NCI-H460 (cell line): ENCODE measurements around the gene C1QL1. TPM values are rescaled to one million over a fixed set of nuclear protein-coding genes. Genes with fewer than 3 reads are reported as not detected.

ENCODE experiments used
- DNase-seq: peaks from one replicate; pipeline ENCODE4 v3.0.0-alpha.2; 2016; ENCODE audit warnings: low read depth; ENCODE audit errors: extremely low read depth
- total RNA-seq: library from RNA; depleted of rRNA; stranded (reverse); fragments of >200 nt; shearing (Covaris generic); gene quantifications from 2 replicates; pipeline ENCODE4 v1.2.3, GENCODE V29; 2014

C1QL1 gene
- total RNA-seq, 1 experiment from 2014 or later = 0.72 TPM

DNA sequence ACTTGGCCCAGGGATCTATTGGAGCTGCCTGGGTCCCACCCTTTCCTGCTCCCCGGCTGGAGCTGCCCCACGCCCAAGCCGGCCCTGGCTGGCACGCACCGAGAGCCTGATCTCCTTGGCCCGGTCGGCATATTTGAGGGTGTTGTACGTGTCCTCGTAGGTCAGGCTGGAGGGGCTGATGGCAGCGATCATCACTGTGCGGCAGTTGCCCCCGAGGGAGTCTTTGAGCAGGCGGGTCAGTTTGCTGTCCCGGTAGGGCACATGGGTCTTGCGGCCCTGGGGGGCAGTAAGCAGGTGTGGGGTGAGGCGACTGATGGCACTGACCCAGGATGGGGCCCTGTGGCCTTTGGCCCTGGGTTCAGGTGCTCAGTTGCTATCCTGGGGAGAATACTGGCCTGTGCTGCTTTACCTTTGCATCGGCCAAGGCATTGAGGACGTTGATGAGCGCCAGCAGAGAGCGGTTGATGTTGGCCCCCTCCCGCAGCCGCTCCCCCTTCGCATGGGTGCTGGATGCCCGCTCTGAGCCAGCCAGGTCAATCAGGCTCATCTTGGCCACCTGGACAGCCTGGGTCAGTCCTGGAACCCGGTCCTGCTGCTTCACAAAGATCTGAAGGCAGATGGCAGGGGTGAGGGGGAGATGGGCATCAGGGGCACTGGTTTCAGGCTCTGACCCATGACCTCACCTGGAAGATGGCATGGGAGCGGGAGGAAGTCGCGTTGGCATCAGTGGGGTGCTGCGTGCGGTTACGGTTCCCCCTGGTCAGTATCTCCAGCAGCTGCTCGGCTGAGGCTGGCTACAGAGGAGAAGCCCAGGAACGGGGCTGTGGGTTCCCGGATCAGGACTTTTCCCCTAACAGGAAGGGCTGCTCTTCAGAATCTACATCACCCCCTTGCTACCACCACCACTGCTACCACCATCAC lies 34.0 kb downstream of the C1QL1 start:
- DNase-seq = no peak

DNA sequence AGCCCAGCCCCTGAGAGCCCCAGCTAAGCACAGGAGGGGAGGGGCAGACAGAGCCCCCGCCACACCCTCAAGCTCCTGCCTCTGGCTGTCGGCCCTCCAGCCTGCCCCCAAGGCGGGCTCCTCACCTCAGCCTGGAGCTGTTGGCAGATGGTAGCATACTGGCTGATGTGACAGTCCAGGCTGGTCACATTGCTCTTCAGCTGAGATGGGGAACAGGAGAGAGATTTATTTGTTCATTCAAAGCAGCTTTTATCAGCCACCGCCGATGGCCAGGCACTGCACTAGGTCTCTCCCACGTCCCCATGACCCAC lies 35.4 kb downstream of the C1QL1 start:
- no peak for DNase-seq

DNA sequence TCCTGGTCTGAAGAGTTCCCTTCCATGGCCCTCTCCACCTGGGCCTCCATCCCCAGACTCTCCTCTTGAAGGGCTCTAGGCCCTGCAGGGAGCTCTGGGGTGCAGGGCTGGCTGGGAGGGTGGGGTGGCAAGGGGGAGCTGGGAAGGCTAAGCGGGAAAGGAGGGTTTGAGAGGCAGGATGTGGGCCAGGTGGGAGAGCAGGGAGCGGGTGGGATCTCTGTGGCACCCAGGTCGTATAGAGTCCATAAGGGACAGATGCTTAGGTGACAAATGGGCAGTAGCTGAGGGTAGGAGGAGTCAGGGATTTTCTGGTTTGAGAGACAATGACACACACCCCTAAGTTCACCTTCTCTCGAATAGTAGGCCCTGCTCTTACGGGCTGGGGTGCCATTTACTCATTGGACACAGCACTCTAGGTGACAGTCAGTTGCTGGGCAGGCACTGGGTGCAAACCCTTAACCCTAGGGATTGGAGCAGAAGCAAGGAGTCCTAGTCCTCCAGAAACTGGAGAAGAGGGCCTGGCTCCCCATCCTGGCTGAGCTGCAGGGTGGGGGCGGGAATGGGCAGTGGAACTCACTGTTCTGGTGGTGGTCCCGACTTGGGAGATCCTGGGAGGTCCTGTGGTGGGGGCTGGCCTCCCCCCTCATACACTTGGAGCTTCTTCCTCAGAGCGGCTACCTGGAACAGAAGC lies 35.9 kb downstream of the C1QL1 start:
- DNase-seq = no peak

DNA sequence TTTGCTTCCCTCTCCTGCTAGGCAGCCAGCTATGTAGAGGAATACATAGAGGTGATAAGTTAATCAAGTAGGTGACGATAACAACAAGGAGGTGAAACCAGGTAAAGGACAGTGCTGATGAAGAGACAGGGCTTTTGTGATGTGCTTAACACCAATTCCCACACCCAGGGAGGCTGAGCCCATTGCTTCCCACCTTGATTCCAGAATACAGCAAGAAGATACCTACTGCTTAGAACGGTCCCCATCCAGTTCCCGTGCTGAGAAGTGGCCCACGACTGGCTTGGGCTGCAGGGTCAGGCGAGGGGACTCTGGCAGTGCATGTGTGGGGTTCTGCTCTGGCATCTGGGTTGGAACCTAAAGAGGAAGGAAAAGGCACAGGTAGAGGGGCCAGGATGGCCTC lies 36.7 kb downstream of the C1QL1 start:
- DNase-seq = no peak

DNA sequence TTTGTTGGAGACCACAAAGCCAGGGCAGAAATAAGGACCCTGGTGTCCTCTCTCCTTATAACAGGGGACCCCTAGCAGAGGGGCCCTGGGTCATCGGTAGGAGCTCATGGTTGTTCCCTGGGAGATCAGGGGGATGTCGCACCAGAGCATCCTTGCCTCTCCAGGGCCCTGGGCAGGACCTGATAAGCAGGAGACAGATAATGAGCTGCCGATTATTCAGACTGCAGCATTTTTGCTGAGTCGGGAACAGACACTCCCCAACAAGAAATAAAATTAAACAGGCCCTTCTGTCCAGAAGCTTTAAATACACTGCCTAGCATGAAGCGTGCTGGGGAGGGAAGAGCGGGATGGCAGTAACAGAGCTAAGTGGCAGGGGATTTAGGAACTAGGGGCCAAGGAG lies 37.4 kb downstream of the C1QL1 start:
- DNase-seq = no peak

DNA sequence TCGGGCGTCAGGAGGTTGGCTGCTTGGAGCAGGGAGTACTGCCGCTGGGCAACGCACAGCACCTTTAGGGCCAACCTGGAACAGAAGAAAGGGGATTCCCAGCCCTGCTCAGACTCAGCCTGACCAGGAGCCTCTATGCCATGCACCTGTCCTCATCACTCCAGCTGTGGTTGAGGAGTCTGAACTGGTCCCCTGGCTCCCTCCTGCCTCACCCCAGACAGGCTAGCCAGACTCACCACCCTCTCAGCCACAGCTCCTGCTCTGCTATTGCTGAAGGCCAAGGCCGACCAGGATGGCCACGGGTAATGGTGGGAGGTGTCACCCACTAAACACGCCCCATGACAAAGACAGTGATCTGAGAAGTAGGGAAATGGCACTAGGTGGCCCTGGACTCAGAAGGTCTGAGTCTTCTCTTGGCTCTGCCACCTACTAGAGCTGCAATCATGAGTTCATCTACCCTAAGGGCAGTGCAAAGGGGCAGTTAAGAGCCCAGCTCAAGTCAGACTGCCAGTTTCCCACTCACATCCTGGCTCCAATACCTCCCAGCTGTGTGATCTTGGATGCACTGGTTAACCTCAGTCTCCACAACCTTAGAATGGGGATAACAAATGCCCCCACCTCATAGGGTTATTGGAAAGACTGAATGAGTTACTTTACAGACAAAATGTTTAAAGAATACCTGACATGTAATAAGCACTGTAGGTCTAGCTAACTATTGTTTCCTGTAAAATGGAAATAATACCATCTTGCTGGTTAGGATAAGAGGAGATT lies 39.0 kb downstream of the C1QL1 start:
- DNase-seq = no peak

DNA sequence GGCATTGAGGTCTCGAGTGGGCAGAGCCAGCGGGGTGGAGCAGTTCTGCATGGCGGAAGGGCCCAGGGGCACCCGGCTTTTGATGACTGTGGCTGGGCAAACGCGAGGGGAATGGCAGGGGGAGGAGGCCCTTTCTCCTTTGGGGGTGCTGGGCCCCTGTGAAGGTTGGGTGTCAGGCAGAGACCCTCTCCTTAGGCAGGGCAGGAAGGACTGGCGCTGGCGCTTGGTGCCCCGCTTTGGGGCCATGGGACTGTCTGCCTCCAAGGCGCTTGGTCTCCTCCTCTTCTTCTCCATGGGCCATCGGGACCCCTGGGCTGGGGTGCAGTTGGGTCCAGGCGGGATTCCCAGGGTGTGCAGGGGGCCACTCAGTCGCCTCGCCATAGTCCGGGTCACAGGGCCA lies 40.0 kb downstream of the C1QL1 start:
- DNase-seq = no peak

DNA sequence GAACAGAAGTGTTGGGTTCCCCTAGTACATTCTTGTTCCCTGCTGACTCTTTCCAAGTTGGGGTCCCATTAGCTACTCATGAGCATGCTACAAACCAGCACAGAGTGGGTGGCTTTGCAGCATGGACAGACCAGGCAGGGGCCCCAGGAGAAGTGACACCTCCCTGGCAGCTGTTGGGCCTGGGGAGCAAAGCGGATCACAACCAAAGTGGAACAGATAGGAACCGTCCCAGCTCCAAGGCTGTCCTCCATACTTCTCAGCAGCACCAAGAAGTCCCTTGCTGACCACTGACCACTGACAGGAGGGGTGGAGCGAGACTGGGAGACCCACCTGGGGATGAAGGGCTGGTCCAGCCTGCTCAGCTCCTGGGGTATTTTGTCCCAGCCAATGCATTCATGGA lies 40.4 kb downstream of the C1QL1 start:
- DNase-seq = no peak

DNA sequence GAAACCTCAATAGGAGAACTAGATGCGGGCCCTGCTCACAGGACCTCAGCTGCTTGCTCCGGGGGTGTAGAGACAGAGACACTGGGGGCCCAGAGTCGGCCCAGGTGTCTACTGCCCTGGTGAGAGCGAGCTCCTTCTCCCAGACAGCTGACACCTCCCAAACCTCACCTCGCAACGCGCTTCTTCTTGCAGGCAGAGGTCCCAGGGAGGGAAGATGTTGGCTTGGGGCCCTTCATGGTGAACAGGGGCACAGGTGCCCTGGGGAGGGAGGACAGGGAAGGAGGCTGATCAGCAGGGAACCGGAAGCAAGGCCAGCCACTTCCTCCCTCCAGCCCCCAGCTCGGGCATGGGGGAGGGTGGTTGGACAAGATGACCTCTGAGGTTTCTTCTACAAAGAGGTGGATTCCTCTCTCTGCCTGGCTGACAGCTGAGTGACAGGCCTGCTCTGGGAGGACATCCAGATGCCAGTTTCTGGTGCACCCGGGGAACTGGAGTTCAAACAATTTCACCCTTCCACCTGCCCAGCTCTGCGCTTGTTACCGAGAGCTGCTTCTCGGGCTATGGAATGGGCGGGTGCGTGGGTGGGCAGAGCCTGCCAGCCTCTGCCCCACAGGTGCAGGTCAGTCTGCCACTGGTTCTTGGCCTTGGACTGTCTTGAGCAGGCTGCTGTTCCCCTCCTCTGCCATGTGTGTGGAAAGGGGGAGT lies 41.1 kb downstream of the C1QL1 start:
- DNase-seq = no peak

DNA sequence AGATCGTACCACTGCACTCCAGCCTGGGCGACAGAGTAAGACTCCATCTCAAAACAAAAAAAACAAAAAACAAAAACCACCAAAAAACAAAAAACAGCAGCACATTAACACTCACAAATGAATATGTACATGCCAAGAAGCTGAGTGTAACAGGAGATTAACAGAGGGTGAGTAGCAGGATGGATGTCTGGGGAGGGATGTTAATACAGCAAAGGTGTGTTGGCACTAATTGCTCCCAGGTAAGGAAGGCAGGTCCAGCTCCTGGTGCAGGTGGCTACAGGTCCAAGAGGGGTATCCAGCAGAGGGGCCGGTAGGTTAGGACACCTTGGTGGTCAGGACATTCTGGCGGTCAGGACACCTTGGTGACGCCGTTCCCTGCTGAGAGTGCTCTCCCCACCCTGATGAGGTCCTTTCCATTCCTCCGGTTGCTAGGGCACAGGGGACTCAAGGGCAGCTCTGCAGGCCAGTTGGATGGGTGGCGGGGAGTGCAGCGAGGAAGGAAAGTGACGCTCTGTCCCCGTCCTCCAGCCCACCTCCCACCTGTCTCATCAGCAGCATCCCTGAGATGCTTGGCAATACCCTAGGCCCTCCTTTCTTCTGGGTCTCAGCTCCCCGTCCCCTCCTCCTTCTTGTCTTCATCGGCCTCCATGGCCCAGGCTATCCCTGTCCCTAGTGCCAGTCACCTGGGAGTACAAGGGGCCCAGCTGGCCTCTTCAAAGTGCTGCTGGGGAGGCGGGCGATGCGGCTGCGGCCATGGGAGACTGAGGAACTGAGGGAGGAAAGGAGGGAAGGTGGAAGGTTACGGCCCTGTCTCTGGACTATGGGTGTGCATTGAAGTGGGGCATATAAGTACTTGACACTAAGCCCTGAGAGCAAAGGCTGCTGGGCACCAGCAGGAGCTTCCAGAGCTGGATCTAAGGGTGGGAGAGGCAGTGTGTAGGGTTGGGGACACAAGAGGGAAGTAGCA lies 42.1 kb downstream of the C1QL1 start:
- DNase-seq = no peak

DNA sequence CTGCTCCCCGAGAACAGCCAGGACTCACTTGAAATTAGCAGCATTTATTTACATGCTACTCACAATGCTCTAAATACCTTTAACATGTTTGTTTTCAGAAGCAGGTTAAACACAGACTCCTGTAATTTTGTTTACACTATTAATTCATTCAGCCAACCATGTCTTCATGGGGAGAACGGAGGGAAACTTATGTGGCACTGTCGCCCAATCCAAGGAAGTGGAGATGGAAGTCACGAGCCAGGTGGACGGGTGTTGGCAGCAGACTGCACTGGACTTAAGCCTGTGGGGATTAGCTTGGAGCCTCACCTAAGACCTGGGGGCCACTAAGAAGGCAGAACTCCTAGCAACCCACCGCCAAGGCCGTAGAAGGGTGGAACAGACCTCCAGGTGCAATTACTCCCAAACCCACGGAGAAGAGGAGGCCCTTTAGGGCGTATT lies 44.0 kb downstream of the C1QL1 start:
- DNase-seq = no peak

DNA sequence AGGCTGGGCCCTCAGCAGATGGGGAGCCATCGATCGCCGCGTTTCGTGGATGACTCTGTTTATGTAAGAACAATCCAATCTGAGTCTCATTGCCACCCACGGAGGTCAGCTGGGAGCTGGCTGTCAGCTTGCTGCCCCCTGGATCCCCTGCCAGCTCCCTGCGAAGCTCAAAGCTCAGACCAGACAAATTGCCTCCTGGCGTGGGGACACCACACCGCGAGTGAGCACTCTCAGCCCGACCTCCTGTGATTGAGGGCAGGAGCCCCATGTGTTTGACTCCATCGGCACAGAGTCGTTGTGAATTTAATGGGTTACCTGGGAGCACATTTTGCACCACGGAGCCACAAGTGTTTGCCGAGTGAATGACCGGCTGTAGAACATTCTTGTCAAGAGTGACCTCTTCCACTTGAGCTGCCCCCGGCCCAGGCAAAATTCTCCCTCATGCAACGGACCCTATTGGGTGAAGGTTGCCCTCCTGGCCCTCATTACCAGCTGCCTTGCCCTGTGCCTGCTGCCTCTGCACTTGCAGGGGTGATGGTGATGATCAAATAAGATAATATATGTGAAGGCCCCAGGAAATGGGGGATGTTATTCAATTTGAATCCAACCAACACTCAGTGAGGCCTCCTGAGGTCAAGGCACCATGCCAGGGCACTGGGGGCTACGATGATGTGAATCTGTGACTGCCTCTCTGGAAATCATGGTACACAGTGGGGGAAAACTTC lies 45.2 kb downstream of the C1QL1 start:
- no peak for DNase-seq

DNA sequence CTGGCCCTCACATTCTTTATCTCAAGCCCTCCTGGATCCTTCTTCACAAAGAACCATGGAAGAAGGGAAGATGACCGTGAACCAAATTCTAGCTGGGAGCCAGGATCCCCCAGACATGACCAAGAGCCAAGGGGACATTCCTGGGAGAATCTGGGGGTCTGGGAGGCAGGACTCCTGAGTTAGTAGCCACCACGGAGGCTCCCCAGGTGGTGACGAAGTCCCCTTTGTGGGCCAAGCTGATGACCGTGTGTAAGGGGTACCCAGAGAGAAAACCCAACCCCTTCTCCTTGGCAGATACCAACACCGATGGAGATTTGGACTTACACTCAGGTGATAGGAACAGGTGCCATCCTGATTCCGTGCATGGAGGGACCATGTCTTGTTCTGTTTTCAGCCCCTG lies 46.0 kb downstream of the C1QL1 start:
- DNase-seq = no peak

DNA sequence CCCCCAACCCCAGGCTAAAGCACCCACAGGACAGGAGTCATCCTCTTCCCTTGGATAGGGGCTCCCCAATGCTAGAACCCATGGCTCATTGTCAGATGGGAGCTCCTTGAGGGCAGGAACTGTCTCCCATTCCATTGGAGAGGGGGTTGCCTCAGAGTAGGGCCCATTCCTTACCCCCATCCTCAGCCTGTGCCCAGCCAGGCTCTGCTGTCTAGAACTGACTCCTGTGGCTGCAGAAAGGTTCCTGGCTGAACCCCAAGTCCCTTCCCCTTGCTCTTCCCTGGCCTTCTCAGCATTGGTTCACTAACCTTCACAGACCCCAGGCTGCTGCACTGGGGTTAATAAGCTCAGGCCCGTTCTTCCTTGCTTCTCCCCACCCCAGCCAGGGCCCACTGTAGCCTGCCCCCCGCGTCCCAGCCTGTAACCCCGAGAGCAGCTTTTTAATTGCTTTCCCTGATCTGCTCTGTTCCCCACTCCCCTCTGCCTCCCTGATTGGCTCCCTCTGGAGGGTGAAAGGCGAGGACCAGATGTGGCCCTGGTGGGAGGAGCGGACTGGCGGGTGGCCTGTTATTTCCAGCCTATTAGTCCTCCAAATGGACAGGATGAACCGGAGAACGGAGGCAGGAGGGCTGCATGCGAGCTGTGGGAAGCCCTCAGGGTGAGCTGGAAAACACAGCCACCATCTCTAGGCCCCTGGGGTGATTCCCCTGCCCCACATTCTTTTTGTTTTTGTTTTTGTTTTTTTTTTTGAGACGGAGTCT lies 46.8 kb downstream of the C1QL1 start:
- DNase-seq = no peak

DNA sequence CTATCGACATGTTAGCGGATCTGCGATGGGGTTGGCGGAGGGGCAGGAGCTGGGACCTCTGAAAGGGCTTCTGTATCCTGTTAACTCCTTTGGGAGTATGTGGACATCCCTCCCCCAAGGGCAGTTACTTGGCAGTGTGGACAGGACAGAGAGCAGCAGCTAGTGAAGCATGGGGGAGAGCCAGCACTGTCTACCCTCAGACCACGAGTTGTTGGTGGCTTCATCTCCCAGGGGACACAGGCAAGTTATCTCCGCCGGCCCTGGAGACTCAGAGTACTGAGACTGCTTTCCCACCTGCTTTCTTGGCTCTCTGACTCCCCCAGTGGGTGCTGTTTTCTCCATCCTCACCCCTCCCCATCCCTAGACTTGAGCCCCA lies 47.5 kb downstream of the C1QL1 start:
- no peak for DNase-seq

DNA sequence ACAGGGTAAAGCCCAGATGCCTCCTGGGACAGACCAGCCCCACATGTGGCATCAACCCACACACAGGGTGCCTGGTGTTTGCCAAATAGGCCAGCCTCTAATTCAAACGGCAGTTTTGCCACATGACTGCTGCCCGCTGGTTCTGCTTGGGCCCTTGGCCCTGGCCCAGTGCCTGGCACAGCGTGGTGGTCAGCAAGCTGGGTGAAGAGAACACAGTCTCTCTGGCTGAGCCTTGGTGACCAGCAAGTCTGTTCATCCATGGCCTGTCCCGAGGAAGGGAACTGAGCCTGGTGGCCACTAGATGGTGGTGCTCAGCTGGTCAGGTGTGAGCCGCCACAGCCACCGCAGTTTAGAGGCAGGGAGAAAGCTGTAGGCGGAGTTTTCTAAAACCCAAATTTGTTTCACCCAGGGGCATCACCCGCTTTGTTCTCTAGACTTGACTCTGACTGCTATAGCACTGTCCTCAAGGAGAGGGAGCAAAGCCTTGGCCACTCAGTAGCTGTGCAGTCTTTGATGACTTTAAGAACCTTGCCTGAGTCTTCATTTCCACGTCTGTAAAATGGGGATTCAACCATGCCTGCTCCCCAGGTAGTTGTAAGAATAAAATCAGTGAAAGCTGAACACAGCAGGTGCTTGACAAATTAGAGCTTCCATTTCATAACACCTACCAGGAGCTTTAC lies 48.1 kb downstream of the C1QL1 start:
- DNase-seq = peak; percentile 81

DNA sequence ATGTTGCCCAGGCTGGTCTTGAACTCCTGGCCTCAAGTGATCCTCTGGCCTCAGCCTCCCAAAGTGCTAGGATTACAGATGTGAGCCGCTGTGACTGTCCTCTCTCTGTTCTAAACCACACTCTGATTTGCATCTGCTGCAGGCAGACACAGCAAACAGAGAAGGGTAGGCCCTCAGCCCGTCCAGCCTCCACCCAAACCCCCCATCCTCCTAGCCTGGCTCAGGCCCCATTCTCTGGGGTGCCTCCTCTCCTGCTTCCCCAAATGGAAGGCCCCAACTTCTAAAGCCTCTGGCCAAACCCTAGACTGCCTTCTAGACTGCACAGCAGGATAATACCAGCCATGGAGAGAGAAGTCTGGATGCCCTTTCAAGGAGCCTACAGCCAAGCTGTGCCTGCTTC lies 48.7 kb downstream of the C1QL1 start:
- no peak for DNase-seq

DNA sequence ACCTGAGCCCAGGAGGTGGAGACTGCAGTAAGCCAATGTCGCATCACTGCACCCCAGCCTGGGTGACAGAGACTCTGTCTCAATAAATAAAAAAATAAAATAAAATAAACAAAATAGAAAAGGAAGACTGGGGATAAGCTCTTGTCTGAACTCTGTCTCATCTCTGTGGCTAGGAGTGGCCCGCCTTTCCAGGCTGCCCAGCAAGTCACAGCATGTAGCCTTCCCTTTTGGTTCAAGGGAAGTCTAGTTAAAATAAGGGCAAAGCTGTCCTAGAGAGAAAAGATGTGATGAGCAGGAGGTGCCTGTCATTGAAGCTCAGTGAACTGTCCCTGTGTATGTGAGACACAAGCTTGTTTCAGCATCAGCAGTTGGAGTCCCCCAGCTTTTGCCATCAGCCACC lies 50.1 kb downstream of the C1QL1 start:
- no peak for DNase-seq
